NCI-H2107 treated with DMSO at 0.1 percent for 48 hours (cell line): ENCODE results near the gene ACADL.

Experiments
- DNase-seq: peaks from one replicate; lab custom pipeline; 2025; ENCODE audit not compliant: unreplicated experiment; lab: John Stamatoyannopoulos, UW

ACADL gene

DNA sequence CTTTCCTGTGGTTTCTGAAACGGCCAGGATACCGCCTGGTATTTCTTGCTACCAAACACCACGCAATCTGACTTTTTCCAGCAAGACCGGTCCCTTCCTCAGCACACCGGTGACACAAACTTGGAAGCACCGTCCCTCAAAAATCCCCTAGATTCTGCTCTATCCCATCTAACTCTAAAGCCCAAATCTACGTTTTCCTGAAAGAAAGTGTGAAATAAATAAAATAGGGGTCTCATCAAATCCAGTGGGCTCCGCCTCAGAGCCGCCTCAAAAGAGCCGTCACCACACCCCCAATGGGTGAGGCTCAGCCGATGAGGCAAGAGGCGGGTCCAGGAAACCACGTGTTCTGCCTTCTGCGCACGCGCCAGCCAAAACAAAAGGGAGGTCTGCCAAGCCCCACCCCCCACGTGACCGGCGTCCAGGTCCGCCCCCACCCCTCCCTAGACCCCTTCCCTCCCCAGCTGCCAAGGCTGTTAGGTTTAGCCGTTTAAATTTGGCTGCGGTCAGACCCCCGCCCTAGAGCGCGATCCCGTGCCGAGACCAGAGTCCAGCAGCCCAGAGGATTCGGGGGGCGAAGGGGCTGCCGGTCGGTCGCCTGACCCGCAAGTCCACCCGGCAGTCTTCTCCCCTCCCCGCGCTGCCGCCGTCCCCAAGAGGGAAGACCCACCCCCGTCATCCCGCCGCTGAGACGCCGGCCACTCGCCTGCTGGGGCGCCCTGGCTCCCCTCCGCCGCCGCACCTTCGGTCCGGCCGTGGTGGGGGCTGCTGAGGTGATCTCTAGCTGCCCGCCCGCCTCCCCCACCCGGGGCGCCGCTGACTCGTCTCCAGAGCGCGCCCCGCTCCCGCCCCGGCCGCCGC is 54.6 kb downstream of the ACADL start:
- peak; percentile 90 for DNase-seq

- no peak for DNase-seq
Observed at GRCh38 chr2:210170196-210170445, 55.1 kb downstream of the ACADL start.

DNA sequence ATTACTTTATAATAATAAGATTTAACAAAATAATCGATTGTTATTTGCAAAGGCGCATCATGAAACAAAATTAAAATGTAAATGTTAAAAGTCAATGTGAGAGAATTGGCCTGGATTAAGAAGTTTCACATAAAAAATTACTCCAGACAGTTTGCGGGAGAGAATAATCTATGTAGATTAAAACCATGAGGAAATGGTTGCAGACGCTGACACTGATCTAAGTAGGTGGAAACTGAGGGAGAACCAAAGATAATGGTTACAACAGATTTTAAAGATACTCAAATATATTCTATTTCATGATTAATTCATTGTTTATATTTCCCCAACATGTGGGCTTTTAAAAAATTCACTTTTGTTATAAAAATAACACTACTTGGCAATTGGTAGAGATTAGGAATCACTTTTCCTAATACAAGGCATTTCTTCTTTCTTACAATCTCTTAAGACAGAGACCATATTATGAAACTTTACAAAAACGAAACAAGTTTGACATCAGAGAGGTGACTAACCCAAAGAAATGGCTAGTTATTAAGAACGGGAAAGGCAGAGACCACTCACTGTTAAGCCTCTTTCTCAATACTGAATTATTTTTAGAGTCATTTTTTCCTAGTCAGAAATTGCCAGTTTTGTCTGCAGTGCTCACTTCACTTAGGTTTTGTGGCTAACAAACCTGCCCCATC is 55.6 kb downstream of the ACADL start:
- no peak for DNase-seq

DNA sequence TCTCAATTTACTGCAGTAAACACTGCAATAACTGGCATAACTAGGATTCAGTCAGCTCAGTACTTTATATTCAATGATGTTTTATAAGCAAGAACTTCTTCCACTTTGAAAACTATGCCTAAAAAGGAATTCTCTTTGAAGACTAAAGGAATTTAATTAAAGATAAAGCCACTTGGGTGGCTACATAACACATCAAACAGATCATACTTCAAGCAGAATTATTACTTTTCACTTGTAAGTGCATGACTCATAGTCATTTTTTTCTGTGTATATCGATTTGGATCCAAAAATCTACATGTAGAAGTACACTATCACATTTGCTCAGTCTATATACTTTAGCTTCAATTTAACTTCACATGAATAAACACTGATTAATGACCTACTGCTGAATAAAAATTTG is 58.0 kb downstream of the ACADL start:
- no peak for DNase-seq

DNA sequence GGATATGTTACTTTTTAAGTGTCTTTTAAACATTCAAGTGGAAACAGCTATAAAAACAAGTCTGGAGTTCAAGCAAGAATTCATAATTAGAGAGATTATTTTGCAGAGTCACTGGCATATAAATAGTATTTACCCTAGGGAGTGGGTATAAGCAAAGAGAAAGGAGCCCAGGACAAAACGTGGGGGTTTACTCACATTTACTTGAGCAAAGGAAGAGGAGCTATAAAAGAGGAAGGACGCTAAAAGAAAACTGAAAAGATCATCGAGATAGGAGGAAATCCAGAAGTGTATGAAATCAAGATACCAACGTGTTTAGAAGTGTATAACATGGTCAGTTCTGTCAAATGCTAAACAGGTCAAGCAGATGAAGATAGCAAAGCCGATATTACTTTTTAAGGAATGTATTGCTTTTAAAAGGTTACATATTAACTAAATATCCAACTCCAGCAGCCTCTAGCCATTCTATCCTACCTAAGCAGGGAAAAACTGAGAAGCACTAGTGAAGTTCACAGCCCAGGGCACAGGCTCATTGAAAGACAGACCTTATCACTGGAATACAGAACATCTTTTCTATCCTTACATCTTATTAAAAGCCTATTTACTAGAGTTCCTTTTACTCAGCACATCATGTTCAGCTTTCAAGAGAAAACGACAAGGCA is 62.7 kb downstream of the ACADL start:
- no peak for DNase-seq

- no peak for DNase-seq
Observed at GRCh38 chr2:210159059-210159458, 66.2 kb downstream of the ACADL start.

- no peak for DNase-seq
Observed at GRCh38 chr2:210158236-210158635, 67.0 kb downstream of the ACADL start.

GRCh38 chr2:210157526-210157925 is 67.7 kb downstream of the ACADL start:
- DNase-seq, result no peak

DNA sequence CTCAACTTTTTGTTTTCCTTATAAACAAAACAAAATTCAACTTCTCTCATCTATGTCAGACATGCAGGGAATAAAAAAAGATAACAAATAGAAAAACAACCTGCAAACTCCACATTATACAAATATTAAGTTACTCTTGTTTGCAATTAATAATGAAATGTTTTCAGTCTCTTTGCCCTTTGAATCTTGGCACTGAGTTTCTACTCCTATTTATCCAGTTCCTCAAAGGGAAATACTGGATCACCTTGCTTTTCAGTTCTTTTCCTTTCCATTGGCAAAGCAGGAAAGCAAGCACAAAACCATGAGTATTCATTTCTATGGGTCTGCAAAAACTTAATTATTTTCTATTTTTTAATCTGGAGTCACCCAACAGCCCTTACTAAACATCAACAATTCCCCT is 77.6 kb downstream of the ACADL start:
- no peak for DNase-seq
